ENCODE data around the gene TYW5. TPM values are rescaled to one million over a fixed set of nuclear protein-coding genes. Genes with fewer than 3 reads are reported as not detected.

The TYW5 gene
- total and polyA plus RNA-seq, 3 donors from 2014 or later, result 5.3 to 18.0 (median 17.2) TPM

- Histone ChIP-seq H3K9me3 (no peaks in the 10 kb centered on the region), H3K4me3 (peak overlapping the region; percentile 94 to 98), H3K27ac (peak overlapping the region; percentile 95 to 97), H3K27me3 (no peaks in the 10 kb centered on the region), H3K36me3 (ENCODE audit: low read depth, missing control alignments) (no peaks in the 10 kb centered on the region), H3K4me1 (no peaks in the 10 kb centered on the region)
- DNase-seq, result no peak
- WGBS, 2 donors, result 0% methylated on average over 13 of the region's 13 CpGs
- TF ChIP-seq CTCF (IDR thresholded peaks at IDR 0.05), result no peak
- no peak for TF ChIP-seq POLR2A (IDR thresholded peaks at IDR 0.05)
- intact Hi-C loops (cut with DNase I; ENCODE audit: low total_unique reads), result no loop called here
Measured at GRCh38 chr2:199911877-199912161, 43.5 kb downstream of the TYW5 start.

GRCh38 chr2:199911052-199911876 is 44.0 kb downstream of the TYW5 start, which contains the start of gene C2orf69:
Gene C2orf69, plus strand, starts transcription at chr2:199911293. Its CDS starts 146 bp downstream, at chr2:199911439.
- peak within 1 kb of the TSS; percentile 95 to 97 for H3K27ac ChIP-seq
- H3K27me3 ChIP-seq, result no peaks in the 10 kb centered on the region
- H3K36me3 ChIP-seq (ENCODE audit: low read depth, missing control alignments), result no peaks in the 10 kb centered on the region
- TF ChIP-seq CTCF (IDR thresholded peaks at IDR 0.05) (no peak), POLR2A (IDR thresholded peaks at IDR 0.05) (no peak)
- peak; percentile 99 for DNase-seq
- 0 to 1% methylated on average over 23 to 47 of the region's 85 CpGs for WGBS, 2 donors
- intact Hi-C loops (cut with DNase I; ENCODE audit: low total_unique reads), result no loop called here
- H3K9me3 ChIP-seq, result no peaks in the 10 kb centered on the region
- H3K4me1 ChIP-seq, result no peaks in the 10 kb centered on the region
- H3K4me3 ChIP-seq, result peak within 1 kb of the TSS; percentile 94 to 98

- no peak for DNase-seq
- H3K27ac ChIP-seq, result peak overlapping the region; percentile 95 to 97
Measured at GRCh38 chr2:199910338-199911051, 44.8 kb downstream of the TYW5 start.

GRCh38 chr2:199907008-199907714 is 48.1 kb downstream of the TYW5 start:
- no peak for TF ChIP-seq POLR2A (IDR thresholded peaks at IDR 0.05)
- TF ChIP-seq CTCF (IDR thresholded peaks at IDR 0.05), result no peak
- WGBS, 2 donors, result 87 to 90% methylated on average over 2 of the region's 2 CpGs

More at GRCh38 chr2:199910338-199911051, 44.8 kb downstream of the TYW5 start:
- TF ChIP-seq POLR2A (IDR thresholded peaks at IDR 0.05) (no peak), CTCF (IDR thresholded peaks at IDR 0.05) (no peak)
- H3K27me3 ChIP-seq, result no peaks in the 10 kb centered on the region
- peak overlapping the region; percentile 94 to 98 for H3K4me3 ChIP-seq
- 29 to 31% methylated on average over 18 of the region's 18 CpGs for WGBS, 2 donors
- no peaks in the 10 kb centered on the region for H3K9me3 ChIP-seq
- no peaks in the 10 kb centered on the region for H3K4me1 ChIP-seq
- intact Hi-C loops (cut with DNase I; ENCODE audit: low total_unique reads), result no loop called here
- H3K36me3 ChIP-seq (ENCODE audit: low read depth, missing control alignments), result no peaks in the 10 kb centered on the region

More at GRCh38 chr2:199907008-199907714, 48.1 kb downstream of the TYW5 start:
- intact Hi-C loops (cut with DNase I; ENCODE audit: low total_unique reads), result no loop called here
- Histone ChIP-seq H3K36me3 (ENCODE audit: low read depth, missing control alignments) (no peaks in the 10 kb centered on the region), H3K27me3 (no peaks in the 10 kb centered on the region), H3K9me3 (no peaks in the 10 kb centered on the region), H3K4me3 (no peak overlapping the region), H3K4me1 (no peaks in the 10 kb centered on the region), H3K27ac (no peak overlapping the region)
- no peak for DNase-seq

Measured in testis (tissue), 3 donors.